GM08714 (cell line): ENCODE results near the gene PROCA1.
A peak's percentile ranks its signal among the peaks of the same experiment; 100 is the strongest.
"Not testable (repeated sequence)": the region's sequence is repeated elsewhere in the genome, so short reads cannot be mapped to it uniquely, and the experiment has no call there.

Experiments used
- H3K4me3 ChIP-seq: fragments of 200-500 bp; sonication (Bioruptor generic); 2 replicates; pipeline ENCODE4 v1.5.1; 2014; ENCODE audit warnings: mild to moderate bottlenecking, low read length, inconsistent platforms
- ZNF274 ChIP-seq: IDR thresholded peaks from 2 replicates; pipeline ENCODE4 v1.6.1; 2012; ENCODE audit warnings: mild to moderate bottlenecking, low read depth, low read length

Gene PROCA1

GRCh38 chr17:28663723-28664122, 48.0 kb downstream of the PROCA1 start:
- no peak for TF ChIP-seq ZNF274
- no peak overlapping the region for H3K4me3 ChIP-seq

DNA sequence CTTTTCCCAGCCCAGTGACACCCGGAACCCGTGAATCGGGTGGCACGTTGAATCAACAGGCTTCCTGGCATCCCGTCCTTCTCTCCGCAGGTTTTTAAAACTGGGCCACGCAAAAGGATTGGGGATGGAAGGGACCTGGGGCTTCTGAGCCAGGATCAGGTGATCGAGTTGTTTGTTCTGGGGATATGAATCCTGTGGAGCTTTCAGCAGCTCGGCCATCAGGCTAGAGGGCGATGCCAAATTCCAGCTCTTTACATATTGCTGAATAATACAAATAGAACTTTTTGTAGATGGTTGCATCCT, 49.2 kb downstream of the PROCA1 start:
- H3K4me3 ChIP-seq: peak overlapping the region; percentile 76
- TF ChIP-seq ZNF274: no peak

DNA sequence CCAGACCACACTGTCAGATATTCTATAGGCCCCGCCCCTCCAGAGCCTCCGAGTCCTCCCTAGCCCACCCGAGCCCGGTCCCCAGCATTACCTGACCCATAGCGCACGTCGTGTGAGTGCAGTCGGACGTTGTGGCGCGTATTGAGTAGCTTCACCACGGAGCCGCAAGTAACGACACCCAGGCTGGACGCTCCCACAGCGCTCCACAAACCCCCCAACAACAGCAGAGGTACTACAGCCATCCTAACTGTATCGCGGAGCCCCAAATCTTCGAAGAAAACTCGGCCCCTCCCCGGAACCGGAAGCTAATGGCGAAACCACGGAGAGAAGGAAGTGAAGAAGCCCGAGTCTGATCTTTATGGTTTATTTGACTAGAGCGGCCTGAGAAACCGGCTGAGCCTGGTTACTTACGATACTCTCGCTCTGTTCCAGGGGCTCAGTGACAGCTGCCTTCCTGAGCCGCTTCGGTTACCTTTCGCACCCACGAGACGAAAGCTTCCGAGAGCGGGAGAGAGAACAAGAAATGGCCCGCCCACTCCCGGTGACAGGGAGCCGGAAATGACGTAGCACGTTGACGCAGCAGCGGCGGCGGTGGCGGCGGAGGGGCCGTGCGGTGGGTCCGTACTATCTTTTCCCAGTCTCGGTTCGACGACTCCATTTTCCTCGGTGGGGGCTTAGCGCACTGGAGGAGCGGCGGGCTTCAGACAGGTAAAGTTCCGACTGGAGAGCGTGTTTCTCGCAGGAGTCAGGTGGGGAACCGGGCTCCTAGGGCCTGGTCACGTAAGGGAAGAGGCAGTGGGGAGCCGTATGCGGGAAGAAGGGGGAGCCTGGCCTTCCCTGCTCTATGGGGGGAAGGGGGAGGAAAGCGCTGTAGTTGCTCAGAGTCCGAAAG, 49.8 kb downstream of the PROCA1 start, which contains the start of the genes SDF2 and SUPT6H:
SDF2 (minus strand) TSS at position 272 of the 892 bp plus-strand sequence; CDS start at position 242, 30 bp downstream.
SUPT6H (plus strand) TSS at position 571 of the 892 bp plus-strand sequence. CDS start 11,197 bp downstream, outside the sequence.
- peak within 1 kb of the TSS; percentile 76 for H3K4me3 ChIP-seq
- no peak for TF ChIP-seq ZNF274

DNA sequence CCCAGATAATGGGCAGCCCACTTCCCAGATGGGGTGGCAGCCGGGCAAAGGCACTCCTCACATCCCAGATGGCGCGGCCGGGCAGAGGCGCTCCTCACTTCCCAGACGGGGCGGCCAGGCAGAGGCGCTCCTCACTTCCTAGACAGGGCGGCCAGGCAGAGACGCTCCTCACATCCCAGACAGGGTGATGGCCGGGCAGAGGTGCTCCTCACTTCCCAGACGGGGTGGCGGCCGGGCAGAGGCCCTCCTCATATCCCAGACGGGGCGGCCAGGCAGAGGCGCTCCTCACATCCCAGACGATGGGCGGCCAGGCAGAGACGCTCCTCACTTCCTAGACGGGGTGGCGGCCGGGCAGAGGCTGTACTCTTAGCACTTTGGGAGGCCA, 52.2 kb downstream of the PROCA1 start:
- not testable (repeated sequence) for H3K4me3 ChIP-seq

- not testable (repeated sequence) for H3K4me3 ChIP-seq
Measured at GRCh38 chr17:28658766-28659496, 52.8 kb downstream of the PROCA1 start.

DNA sequence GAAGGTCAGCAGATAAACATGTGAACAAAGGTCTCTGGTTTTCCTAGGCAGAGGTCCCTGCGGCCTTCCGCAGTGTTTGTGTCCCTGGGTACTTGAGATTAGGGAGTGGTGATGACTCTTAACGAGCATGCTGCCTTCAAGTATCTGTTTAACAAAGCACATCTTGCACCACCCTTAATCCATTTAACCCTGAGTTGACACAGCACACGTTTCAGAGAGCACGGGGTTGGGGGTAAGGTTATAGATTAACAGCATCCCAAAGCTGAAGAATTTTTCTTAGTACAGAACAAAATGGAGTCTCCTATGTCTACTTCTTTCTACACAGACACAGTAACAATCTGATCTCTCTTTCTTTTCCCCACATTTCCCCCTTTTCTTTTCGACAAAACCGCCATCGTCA, 53.3 kb downstream of the PROCA1 start:
- H3K4me3 ChIP-seq: not testable (repeated sequence)

DNA sequence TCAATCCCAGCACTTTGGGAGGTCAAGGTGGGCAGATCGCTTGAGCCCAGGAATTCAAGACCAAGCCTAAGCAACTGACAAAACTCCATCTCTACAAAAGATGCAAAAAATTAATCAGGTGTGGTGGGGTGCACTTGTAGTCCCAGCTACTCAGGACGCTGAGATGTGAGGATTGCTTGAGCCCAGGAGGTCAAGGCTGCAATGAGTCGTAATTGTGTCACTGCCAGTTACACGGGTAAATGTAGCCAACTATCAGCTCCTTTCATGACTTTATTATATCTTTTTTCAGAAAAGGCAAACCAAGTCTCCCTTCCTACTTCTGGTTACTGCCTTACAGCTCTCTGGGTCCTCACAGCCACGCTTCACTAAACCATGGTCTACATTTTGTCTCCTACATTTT, 53.9 kb downstream of the PROCA1 start:
- no peak overlapping the region for H3K4me3 ChIP-seq
- TF ChIP-seq ZNF274: no peak

DNA sequence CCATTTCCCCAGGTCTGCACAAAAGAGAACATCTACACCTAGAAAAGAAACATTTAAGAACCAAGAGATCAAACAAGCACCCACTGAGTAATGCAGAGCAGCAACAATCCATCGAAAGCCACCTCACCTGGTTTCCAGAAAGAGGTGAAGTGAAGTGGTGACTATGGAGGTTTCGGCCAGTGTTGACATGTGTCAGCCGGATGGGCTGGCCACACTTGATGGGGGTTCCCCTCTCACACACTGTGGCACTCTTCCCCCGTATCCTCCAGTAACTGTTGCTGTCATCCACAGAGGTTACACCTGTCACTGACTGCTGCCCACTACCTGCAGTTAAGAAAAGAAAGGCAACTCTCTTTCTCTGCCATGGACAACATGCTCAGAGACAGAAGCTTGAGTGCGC, 56.5 kb downstream of the PROCA1 start:
- H3K4me3 ChIP-seq: no peak overlapping the region
- TF ChIP-seq ZNF274: no peak
